GM12878 (cell line): ENCODE results near the gene SRP14. TPM values are rescaled to one million over a fixed set of nuclear protein-coding genes. Genes with fewer than 3 reads are reported as not detected.

Experiments
- ATAC-seq: fragments of 200-7000 bp; cut with Tn5 transposase; 3 replicates; pipeline ENCODE4 v1.9.1; 2020; ENCODE audit warnings: mild to moderate bottlenecking, moderate library complexity
- BruUV-seq: library from RNA; stranded (reverse); fragments of 400-500 nt; replicated peaks from 2 replicates; lab custom pipeline; 2021; lab: Mats Ljungman, UMichigan
- CTCF ChIA-PET: fragments of 300-600 bp; sonication (Branson Sonifier 250); formaldehyde crosslinking; extraction: SDS; loops from one replicate; lab custom pipeline; 2021; ENCODE audit warnings: inconsistent platforms; lab: Yijun Ruan, JAX
- POLR2A ChIA-PET: fragments of 350-600 bp; formaldehyde crosslinking; extraction: SDS; loops from one replicate; lab custom pipeline; 2021; ENCODE audit warnings: inconsistent platforms; lab: Charles Lee
- RAD21 ChIA-PET: fragments of 300-600 bp; sonication (Branson Sonifier 250); formaldehyde crosslinking; loops from one replicate; lab custom pipeline; 2023; ENCODE audit warnings: antibody characterized with exemption; ENCODE audit not compliant: unreplicated experiment; lab: Charles Lee
- SMC1A ChIA-PET: fragments of 300-600 bp; sonication (Branson Sonifier 250); formaldehyde crosslinking; loops from one replicate; lab custom pipeline; 2023; ENCODE audit not compliant: unreplicated experiment, uncharacterized antibody; lab: Charles Lee
- DNase-seq: peaks from one replicate; pipeline ENCODE4 v3.0.0-alpha.2; 2011; ENCODE audit warnings: low read depth, low spot score
- FAIRE-seq: peaks from 3 replicates; lab custom pipeline; 2011; peaks lifted over from hg19 to GRCh38; lab: Jason Lieb, UNC
- H2AFZ ChIP-seq: 2 replicates; pipeline ENCODE4 v1.6.0; 2011; ENCODE audit warnings: low read depth, low read length, control low read depth; ENCODE audit not compliant: control insufficient read depth
- H3K27ac ChIP-seq: 2 replicates; pipeline ENCODE4 v1.5.1; 2011; ENCODE audit warnings: control low read depth; ENCODE audit not compliant: control insufficient read depth, insufficient read depth
- H3K27me3 ChIP-seq, 2 experiments: replicated peaks in 1 of 2; 2 replicates each; pipeline versions ENCODE4 v1.6.0 to v1.6.1; 2011; ENCODE audit warnings: low read length in 1 of 2; ENCODE audit not compliant: control insufficient read depth in 2 of 2, insufficient read depth in 2 of 2
- H3K36me3 ChIP-seq, 2 experiments: 2 replicates each; pipeline ENCODE4 v1.5.1; 2011; ENCODE audit warnings: low read length in 1 of 2; ENCODE audit not compliant: control insufficient read depth in 2 of 2, insufficient read depth in 2 of 2
- H3K4me1 ChIP-seq: 2 replicates; pipeline ENCODE4 v1.6.1; 2011; ENCODE audit warnings: mild to moderate bottlenecking, low read length, moderate library complexity, mixed read lengths; ENCODE audit not compliant: control insufficient read depth, insufficient read depth
- H3K4me2 ChIP-seq: 2 replicates; pipeline ENCODE4 v1.6.0; 2011; ENCODE audit warnings: control low read depth; ENCODE audit not compliant: control insufficient read depth, insufficient read depth
- H3K4me3 ChIP-seq: fragments of 200-600 bp; sonication (generic); 2 replicates; pipeline ENCODE4 v1.5.1; 2016
- H3K79me2 ChIP-seq: 2 replicates; pipeline ENCODE4 v1.6.0; 2011; ENCODE audit warnings: low read length; ENCODE audit not compliant: control insufficient read depth, insufficient read depth
- H3K9ac ChIP-seq: 2 replicates; pipeline ENCODE4 v1.8.0; 2011; ENCODE audit warnings: low read length, control low read depth, mixed read lengths; ENCODE audit not compliant: control insufficient read depth, insufficient read depth
- H3K9me3 ChIP-seq: replicated peaks from 3 replicates; pipeline ENCODE4 v1.5.1; 2011; ENCODE audit warnings: mild to moderate bottlenecking, low read length; ENCODE audit not compliant: control insufficient read depth, insufficient read depth
- H4K20me1 ChIP-seq: 2 replicates; pipeline ENCODE4 v1.6.0; 2011; ENCODE audit not compliant: control insufficient read depth, insufficient read depth
- CBX3 ChIP-seq: fragments of 200-600 bp; sonication (generic); IDR thresholded peaks from 2 replicates; pipeline ENCODE4 v1.6.1; 2016; ENCODE audit warnings: low read depth, borderline replicate concordance
- CREB1 ChIP-seq: IDR thresholded peaks from 2 replicates; pipeline ENCODE4 v1.6.1; 2012; ENCODE audit warnings: low read depth, mild to moderate bottlenecking, inconsistent platforms
- HCFC1 ChIP-seq: fragments of 150-350 bp; IDR thresholded peaks from 2 replicates; pipeline ENCODE4 v1.6.1; 2014; ENCODE audit warnings: low read length
- MXI1 ChIP-seq: fragments of 150-350 bp; IDR thresholded peaks from 2 replicates; pipeline ENCODE4 v1.6.1; 2011; ENCODE audit warnings: low read depth, mild to moderate bottlenecking, inconsistent platforms, low read length, improper control_type of control experiment
- RBBP5 ChIP-seq: fragments of 200-600 bp; sonication (generic); conservative IDR thresholded peaks from 2 replicates; pipeline ENCODE4 v1.6.1; 2016
- SP1 ChIP-seq: IDR thresholded peaks from one replicate; pipeline ENCODE4 v1.6.1; 2011; ENCODE audit warnings: low read depth, low read length
- ZNF274 ChIP-seq: IDR thresholded peaks from one replicate; pipeline ENCODE4 v1.8.0; 2011; ENCODE audit not compliant: insufficient read length, insufficient read depth
- WGBS: methylation state at CpG from one replicate; pipeline ENCODE4 v1.1.6; 2016; ENCODE audit warnings: low lambda C conversion rate; ENCODE audit not compliant: insufficient replicate concordance, insufficient coverage; ENCODE audit errors: missing lambda C conversion rate; 5-methylcytosine and 5-hydroxymethylcytosine counted together
- in situ Hi-C: fragments of 300-500 bp; cut with MboI; formaldehyde crosslinking; loops from 9 replicates; pipeline ENCODE4 v1.14.3; 2018; ENCODE audit warnings: mixed read lengths
- intact Hi-C: fragments of 100-400 bp; cut with micrococcal nuclease; formaldehyde crosslinking; loops from one replicate; pipeline ENCODE4 v1.14.2; 2022; ENCODE audit not compliant: unreplicated experiment
- polyA plus RNA-seq, 11 experiments: library from polyadenylated mRNA; depleted of rRNA in 4 of 11; unstranded in 6 of 11; stranded (reverse) in 5 of 11; fragments of >200 nt; fragmentation: Nextera tagmentation in 4 of 11; fragmentation: Illumina TruSeq in 1 of 11; extraction: Ambion mirVana in 4 of 11; extraction: Trizol in 1 of 11; gene quantifications; 1 replicate in 1 of 11; 2 replicates in 10 of 11; pipeline versions ENCODE4 v1.2.1 to v1.2.3, GENCODE V29; 2011 to 2016; ENCODE audit warnings: inconsistent platforms in 2 of 11, missing spikeins in 2 of 11, low read depth in 1 of 11
- total RNA-seq, 4 experiments: library from RNA; depleted of rRNA in 3 of 4; stranded (reverse); fragments of >200 nt in 3 of 4; fragmentation: Illumina TruSeq in 1 of 4; extraction: Trizol in 1 of 4; gene quantifications; 2 replicates each; pipeline versions ENCODE4 v1.2.1 to v1.2.3, GENCODE V29; 2013 to 2021
- TF ChIP-seq, protein P1 (sequence below): fragments of 150-350 bp; IDR thresholded peaks from 2 replicates; pipeline ENCODE4 v1.6.1; 2014; ENCODE audit warnings: mild to moderate bottlenecking, low read depth, low read length

SRP14 gene
- total and polyA plus RNA-seq, 10 of the 15 experiments (the other 5 are each of a cell fraction or from before 2014, with no cell fraction given), result 141 to 1,182 (median 493) TPM

DNA sequence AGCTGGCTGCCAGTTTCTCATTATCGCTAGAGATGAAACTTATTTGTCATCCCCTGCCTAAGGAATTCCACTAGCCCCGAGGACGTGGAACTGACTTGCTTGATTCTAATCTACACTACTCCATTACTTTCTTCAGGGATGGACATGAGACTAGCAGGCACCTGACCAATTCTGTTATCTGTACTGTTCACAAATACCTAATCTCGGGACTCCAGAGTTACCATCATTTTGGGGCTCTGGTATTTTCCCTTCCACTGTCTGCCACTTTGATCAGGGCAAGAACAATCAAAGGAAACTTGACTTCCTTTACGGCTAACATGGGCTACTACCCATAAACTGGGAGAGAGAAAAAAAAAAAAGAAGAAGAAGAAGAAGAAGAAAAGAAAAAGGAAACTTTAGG is 41.9 kb upstream of the SRP14 start:
- ATAC-seq (no peak), DNase-seq (no peak), FAIRE-seq (no peak)
- H3K27me3 ChIP-seq, result no peaks in the 10 kb centered on the region
- H3K79me2 ChIP-seq, result no peaks in the 10 kb centered on the region
- H3K4me3 ChIP-seq, result no peak overlapping the region
- in situ Hi-C loops (no loop called here), intact Hi-C loops (no loop called here)
- 75% methylated on average over 5 of the region's 5 CpGs for WGBS
- no peak overlapping the region for H3K4me2 ChIP-seq
- ChIA-PET CTCF (interaction anchor here (1.2 to 4.3 kb wide), 4 partner anchors 15 to 36 kb away, joined by 3 to 19 read pairs (median 11); no protein-coding TSS in a partner anchor), RAD21 (interaction anchor here (1.9 to 3.4 kb wide), 2 partner anchors 16 to 33 kb away, joined by 4 to 20 read pairs; no protein-coding TSS in a partner anchor), SMC1A (interaction anchor here (1.2 to 43.9 kb wide), 3 partner anchors 14 to 28 kb away, joined by 4 to 981 read pairs (median 10); partner anchors contain the start of gene BMF), POLR2A (no interaction called here)
- H3K36me3 ChIP-seq, result no peaks in the 10 kb centered on the region
- peaks cover 37% of the 10 kb centered on the region for H3K4me1 ChIP-seq
- no peaks in the 10 kb centered on the region for H4K20me1 ChIP-seq
- no TSS peak for BruUV-seq
- peak overlapping the region; percentile 50 for H2AFZ ChIP-seq
- TF ChIP-seq HCFC1 (no peak), ZNF274 (no peak), RBBP5 (no peak), MXI1 (no peak), CREB1 (no peak), SP1 (no peak), CBX3 (no peak)
- TF ChIP-seq, protein P1, sequence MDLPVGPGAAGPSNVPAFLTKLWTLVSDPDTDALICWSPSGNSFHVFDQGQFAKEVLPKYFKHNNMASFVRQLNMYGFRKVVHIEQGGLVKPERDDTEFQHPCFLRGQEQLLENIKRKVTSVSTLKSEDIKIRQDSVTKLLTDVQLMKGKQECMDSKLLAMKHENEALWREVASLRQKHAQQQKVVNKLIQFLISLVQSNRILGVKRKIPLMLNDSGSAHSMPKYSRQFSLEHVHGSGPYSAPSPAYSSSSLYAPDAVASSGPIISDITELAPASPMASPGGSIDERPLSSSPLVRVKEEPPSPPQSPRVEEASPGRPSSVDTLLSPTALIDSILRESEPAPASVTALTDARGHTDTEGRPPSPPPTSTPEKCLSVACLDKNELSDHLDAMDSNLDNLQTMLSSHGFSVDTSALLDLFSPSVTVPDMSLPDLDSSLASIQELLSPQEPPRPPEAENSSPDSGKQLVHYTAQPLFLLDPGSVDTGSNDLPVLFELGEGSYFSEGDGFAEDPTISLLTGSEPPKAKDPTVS, result no peak
- no peak overlapping the region for H3K27ac ChIP-seq
- H3K9me3 ChIP-seq, result no peaks in the 10 kb centered on the region
- H3K9ac ChIP-seq, result no peak overlapping the region
